ENCODE data around the gene ATP6V0D1.
"Not testable (repeated sequence)": the region's sequence is repeated elsewhere in the genome, so short reads cannot be mapped to it uniquely, and the experiment has no call there.

The ATP6V0D1 gene

DNA sequence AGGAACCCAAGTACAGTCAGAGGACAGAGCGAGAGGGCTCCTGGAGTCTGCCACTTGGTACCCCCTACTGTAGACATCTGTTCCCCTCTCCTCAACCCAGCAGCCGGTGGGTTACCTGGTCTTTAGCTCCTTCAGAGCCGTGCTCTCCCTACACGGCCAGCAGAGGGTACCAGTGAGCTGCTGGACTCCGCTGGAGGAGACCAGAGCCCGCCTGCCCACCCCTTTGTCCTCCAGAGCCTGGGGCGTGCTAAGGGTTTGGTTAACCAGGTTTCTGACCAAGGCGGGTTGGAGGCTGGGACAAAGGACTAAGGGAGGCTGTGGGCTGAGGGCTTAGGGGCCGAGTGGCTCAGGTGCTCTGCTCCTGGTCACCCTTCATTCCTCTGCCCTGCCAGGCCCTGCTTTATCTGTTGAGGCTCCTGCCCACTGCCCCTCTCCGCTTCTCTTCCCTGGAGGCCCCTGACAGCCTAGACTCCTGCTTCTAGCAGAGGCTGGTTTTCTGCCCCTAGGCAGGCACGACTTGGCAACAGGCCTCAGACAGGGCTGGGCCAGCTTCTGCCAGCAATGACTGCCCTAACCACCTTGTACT, 52.7 kb downstream of the ATP6V0D1 start:
- DNase-seq = peak; percentile 67 to 81 (median 74)

DNA sequence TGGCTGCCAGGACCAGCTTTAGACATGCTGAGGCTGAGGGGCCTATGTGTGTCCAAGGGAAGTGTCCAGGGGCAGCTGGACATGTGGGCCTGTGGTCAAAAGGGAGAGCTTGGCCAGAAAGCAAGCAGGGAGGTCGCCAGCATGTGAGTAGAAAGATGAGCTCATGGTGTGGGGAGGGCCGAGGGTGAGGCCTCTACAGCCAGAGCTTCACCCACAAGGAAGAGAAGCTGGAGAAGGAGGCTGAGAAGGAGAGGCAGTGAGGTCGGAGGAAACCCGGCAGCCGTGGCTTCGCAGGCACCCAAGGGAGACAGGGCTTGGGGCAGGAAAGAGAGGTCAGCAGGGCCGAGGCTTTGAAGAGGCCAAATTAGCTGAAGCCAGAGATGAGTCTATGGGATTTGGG, 54.0 kb downstream of the ATP6V0D1 start:
- no peak for DNase-seq

DNA sequence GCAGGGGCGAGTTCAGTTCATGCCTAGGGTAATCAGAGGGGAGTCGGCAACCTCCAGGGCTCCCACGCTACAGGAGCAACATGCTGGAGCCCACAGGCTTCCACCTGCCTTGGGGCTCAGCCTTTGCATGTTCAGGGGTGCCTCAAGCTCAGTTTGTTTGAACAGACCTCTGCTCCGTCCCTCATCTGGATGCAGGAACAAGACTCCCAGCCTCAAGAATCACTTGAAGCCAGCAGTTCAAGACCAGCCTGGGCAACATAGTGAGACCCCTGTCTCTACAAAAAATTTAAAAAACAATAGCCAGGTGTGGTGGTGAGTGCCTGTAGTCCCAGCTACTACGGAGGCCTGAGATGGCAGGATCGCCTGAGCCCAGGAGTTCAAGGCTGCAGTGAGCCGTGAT, 54.9 kb downstream of the ATP6V0D1 start:
- no peak for DNase-seq

DNA sequence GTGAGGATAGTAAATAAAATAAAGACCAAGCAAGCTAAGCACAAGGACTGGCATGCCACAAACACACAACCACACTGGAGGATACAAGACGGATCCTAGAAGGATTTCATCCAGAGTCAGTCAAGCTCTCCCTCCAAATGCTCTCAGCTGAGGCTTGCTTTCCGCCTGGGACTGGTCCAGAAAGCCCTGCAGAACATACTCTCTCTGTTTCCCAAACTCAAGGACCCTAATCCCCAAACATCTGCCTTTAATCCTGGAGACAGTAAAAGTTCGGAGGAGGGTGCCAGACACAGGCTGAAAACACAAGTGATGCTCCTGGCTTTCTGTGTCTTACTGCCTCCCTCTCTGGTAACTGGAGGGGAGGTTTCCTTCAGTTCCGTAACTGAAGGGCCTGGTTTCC, 55.4 kb downstream of the ATP6V0D1 start:
- DNase-seq = no peak

DNA sequence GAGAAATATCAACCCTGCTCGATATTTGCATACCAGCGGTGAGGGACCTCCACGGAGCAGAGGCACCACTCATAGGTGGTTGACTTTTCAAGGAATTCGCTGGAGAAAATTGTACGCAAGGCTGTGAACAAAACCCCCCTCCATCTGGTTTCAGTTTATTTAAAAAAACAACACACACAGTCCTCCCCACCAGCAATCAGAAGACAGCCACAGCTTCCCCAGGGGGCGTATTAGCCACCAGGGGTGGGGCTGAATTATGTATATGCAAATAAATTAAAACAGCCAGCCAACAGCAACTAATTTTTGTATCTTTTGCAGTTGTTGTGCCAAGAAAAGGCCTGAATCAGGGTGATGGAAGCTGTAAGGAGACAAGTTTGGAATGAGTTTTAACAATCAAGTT, 55.9 kb downstream of the ATP6V0D1 start:
- DNase-seq = no peak

DNA sequence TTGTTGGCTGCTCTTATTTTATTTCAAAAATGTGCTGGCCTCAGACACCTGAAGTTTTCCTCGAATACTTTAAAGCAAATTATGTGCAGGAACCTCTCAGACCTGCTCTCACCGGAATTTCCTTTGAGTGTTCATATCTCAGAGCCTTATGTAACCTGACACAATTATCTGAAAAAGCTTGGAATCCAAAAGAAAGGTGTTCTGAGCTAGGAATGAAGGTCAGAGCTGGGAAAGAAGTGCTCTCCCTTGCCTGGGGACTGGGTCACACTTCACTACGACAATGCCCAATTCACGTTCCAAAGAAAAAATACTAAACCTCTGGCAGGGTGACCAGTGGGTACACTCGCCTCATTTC, 56.7 kb downstream of the ATP6V0D1 start:
- no peak for DNase-seq

DNA sequence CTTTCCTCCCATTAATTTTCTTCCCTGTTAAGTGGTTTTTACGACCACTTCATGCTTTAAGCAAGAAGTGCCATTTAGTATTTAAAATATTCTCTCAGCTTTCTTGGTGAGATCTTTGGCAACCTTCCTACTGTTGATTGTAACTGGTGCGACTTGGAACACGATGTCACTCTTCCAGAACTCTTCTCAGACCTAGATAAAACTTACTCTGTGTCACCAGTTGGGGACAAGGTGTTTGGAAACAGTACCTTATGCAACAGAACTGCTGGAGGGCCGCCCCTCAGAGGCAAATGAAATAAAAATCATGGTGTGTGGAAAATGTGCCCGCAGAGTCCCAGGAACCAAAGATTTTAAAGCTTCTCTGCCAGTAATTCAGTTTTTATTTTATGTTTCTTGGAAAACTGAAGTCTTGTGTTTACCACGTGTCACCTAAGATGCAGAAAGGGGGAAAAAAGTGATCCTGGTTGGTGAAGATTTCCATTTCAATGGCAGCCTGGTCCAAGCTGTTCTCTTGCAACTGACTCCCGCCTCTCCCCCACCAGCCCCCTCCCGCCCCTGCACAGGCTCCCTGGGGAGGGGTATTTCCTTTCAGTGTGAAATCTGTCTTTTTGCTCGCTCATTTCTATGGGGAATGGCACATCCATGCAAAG, 57.2 kb downstream of the ATP6V0D1 start:
- DNase-seq = no peak

DNA sequence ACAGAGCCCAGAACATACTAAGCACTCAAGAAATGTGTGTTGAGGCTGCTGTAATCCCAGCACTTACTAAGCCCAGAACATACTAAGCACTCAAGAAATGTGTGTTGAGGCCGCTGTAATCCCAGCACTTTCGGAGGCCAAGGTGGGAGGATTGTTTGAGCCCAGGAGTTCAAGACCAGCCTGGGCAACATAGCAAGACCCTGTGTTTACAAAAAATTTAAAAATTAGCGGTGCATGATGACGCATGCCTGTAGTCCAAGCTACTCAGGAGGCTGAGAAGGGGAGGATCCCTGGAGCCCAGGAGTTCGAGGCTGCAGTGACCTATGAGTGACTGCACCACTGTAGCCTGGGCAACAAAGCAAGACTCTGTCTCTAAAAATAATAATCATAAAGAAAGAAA, 57.9 kb downstream of the ATP6V0D1 start:
- no peak for DNase-seq

DNA sequence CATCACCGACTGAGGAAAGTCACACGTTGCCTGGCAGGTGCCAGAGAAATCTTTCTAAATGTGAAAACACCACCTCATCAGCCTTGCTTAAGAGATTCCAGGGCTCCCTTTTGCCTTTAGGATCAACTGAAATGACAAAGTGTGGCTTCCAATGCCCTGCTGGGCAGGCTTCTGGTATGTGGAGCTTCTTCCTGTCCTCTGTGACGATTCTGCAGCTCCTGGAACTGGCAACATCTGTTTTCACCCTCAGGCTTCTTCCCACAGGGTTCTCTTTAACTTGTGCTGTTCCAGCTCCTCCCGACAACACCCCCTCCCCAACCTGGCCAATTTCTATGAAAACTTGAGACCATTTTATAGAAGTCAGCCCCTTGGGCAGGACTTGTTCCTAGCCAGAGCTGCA, 59.9 kb downstream of the ATP6V0D1 start:
- DNase-seq = no peak

DNA sequence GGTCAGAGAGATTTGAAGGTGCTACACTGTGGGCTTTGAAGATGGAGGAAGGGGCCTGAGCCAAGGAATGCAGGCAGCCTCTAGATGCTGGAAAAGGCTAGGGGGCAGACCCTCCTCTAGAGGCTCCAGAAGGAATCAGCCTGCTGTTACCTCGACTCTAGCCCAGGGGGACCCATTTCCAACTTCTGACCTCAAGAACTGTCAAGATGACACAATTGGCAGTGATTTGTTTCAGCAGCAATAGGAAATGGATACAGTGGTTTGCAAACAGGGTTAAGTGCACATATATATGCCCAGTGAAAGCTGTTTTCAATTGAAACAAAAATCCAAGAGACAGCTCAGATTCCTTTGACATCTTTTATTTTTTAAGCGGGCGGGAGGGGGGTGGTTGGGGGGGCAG, 61.0 kb downstream of the ATP6V0D1 start:
- no peak for DNase-seq

DNA sequence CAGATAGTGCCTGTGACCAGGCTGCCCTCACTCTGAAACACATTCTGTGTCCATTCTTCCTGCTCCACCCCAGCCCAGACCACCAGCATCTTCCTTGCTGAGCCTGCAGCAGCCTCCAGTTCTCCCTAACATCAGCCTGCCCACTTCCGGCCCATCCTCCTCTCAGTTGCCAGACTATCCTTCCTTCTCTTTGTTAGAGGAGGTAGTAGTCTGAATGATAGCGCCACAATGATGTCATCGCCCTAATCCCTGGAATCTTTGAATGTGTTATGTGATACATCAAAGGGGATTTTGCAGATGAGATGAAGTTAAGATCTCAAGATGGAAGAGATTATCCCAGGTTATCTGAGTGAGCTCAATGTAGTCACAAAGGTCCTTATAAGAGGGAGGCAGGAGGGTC, 61.5 kb downstream of the ATP6V0D1 start:
- DNase-seq = no peak

DNA sequence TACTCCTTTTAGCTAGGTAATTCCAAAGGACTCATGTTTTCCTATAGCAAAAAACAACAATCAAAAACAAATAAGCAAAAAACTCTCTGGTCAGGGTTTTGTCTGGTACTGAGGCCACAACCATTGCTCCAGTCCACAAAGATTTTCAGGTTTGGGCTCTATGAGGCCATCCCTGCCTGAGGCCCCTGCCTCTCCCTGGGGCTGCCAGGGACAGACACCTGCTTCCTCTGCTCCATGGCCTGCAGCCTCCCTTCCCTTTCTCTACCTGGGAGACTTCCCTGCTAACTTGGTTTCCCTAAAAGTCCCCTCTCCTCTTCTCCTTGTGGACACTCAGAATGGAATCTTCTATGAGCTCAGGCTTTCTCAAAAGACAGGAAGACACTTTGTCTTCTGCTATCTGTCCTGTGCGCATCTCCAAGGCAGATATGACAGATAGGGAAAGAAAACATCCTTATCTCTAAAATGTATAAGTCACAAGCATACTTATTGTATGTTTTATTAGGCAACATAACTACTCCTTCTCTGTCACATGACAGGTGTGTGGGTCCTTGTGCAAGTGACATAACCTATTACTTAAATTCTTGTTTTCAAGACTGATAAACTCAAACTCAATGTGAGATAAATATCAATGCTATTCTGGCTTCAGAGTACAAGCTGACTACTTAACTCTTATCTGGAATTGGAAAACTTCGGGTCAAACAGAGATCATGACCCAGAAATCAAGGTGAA, 63.5 kb downstream of the ATP6V0D1 start:
- DNase-seq = no peak

DNA sequence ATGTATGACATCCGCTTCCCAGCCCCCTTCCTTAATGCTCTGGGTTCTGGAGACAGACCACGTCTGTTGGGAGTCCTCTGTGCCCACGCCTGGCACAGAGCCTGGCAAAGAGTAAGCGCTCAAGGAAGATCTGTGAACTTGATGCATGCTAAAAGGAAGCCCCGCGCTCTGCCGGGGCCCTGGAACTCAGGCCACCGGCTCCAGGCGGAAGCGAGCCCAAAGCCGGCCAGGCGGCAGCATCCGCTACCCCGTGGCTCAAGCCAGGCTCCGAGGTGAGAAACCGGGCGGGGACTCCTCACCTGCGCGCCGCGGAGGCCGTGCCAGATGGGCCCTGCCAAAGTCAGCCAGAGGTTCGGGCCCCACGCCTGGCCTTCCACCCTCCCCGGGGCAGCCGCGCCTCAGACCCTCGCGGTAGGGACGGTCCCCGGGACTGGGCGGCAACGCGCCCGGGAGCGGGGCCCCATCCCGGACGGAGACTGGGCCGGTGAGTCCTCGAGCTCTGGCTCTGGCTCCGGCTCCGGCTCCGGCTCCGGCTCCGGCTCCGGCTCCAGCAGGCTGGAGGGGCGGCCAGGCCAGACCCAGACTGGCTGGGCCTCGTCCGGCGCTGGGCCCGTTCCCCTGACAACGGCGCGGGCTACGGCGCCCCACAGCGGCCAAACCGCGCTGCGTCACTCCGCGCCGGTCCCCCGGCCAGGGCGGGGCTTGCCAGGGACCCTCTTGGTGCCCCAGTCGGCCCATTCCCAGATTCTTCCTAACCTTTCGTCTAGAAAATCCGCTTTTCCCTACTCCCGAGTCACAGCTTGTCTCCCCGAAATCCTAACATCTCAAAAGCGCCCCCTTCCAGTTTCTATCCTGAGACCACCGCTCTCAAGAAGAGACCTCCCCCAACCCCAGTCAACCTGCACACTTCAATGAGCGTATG, 64.8 kb downstream of the ATP6V0D1 start, which contains the start of gene ZDHHC1:
ZDHHC1 (minus strand) TSS at position 606 of the 922 bp plus-strand sequence. CDS start 8,702 bp downstream, outside the sequence.
- peak; percentile 49 to 81 (median 69) for DNase-seq

DNA sequence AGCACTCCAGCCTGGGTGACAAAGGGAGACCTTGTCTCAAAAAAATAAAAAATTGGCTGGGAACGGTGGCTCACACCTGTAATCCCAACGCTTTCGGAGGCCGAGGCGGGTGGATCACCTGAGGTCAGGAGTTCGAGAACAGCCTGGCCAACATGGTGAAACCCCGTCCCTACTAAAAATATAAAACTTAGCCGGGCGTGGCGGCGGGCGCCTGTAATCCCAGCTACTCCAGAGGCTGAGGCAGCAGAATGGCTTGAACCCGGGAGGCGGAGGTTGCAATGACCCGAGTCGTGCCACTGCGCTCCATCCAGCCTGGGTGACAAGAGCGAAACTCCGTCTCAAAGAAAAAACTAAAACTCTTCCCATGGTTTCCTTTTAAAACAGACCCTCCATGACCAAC, 65.5 kb downstream of the ATP6V0D1 start:
- not testable (repeated sequence) for DNase-seq

DNA sequence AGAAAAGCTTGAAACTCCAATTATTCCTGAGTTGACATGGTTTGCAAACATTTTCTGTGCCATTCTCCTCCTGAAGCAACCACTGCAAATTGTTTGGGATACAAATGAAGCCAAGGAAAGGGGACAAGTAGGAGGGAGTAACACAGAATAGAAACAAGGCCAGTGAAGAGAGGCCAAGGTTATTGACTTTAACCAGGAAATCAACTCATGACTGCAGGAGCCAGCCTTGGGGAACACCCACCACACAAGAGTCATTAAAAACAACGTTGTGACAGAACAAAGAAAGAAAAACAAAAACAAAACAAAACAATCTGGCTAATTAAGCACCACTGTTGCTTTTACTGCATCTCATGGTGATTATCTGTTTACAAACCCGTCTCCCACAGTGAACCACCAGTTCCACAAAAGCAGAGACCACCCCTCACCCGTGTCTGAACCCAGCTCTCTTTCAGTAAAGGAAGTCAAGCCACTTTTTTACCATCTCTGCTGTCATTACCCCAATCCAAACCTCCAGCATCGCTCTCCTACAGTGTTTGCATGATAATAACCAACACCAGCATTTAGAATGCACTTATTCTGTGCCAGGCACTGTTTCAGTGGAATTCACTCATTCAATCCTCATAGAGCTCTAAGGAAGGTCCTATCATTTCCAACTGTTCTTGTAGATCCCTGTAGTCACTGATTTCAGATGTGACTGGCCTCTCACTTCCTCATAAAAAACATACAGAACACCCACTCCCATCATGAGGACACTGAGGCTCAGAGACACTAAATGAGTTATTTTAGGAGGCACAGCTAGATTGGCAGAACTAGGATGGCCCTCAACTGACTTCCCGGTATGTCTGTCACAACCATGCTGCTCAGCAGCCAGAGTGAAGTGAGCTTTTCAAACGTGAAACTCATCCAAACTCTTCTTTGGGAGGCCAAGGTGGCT, 66.7 kb downstream of the ATP6V0D1 start:
- peak; percentile 53 to 79 (median 66) for DNase-seq

DNA sequence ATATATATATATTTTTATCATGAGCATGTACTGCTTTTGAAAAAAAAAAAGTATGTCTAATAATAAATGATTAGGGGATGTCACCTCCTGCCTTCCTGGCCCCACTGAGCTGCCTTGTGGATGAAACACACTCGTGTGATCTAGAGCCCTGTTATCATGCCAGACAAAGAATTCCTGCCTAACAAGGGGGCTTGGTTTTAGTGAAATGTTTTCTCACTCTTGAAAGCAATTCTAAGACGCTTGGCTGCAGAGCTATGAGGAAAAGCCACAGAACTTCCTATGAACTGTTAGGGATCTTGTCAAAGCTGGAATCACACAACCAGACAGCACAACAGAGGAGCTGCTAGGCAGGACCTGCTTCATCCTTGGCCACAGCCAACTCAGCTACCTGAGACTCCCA, 68.7 kb downstream of the ATP6V0D1 start:
- no peak for DNase-seq

DNA sequence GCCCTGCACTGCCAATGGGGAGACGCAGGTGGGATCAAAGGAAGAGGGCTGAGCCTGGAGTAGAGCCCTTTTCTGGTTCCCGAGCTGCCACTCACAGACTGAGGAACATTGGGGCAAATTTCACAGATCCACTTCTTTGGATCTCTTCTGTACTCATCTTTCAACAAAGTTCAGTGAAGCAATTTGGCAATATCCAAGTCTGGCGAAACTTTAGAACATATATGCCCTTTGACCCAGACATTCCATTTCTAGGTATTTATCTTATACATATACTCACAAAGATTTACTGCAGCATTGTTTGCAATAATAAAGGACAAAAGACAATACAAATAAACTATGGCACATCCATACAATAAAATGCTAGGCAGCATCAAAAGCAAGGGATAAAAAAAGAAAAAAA, 69.6 kb downstream of the ATP6V0D1 start:
- no peak for DNase-seq

DNA sequence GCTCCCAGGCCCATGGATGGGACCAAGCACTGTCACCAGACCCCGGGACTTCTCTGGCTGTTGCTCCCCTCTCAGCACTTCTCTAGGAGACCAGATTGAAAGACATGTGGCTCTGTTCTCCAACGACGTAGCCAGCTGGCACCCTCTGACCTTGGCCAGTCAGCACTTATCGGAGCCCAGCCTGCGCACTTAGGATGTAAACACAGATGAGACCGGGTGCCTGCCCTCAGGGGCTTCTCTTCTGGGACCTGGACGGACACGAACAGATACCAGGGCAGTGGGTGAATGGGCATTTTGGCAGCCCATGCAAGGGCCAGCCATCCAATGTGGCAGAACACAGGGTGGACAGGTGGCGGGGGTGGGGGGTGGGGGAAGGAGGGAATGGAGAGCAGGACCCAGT, 71.3 kb downstream of the ATP6V0D1 start:
- no peak for DNase-seq

DNA sequence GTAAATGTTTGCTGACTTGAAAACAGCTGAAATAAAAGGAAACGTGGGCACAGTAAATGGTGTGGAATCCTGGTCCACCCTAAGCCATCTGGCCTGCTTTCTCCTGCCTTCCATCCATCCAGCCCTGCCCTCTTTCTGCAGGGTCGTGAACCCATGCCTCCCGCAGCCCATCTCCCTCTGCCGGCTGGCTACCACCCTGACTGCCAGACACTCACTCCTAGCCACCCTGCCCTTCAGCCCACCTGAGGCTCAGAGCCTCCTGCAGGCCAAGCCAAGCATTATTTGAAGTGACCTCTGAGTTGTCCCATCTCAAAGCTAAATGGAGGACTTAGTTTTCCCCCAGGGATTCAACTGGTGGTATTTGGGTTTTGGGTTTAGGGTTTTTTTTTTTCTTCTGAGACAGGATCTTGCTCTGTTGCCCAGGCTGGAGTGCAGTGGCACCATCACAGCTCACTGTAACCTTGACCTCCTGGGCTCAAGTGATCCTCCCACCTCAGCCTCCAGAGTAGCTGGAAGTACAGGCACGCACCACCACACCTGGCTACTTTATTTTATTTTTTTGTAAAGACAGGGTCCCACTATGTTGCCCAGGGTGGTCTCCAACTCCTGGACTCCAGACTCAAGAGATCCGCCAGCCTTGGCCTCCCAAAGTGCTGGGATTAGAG, 73.0 kb downstream of the ATP6V0D1 start:
- DNase-seq = no peak

DNA sequence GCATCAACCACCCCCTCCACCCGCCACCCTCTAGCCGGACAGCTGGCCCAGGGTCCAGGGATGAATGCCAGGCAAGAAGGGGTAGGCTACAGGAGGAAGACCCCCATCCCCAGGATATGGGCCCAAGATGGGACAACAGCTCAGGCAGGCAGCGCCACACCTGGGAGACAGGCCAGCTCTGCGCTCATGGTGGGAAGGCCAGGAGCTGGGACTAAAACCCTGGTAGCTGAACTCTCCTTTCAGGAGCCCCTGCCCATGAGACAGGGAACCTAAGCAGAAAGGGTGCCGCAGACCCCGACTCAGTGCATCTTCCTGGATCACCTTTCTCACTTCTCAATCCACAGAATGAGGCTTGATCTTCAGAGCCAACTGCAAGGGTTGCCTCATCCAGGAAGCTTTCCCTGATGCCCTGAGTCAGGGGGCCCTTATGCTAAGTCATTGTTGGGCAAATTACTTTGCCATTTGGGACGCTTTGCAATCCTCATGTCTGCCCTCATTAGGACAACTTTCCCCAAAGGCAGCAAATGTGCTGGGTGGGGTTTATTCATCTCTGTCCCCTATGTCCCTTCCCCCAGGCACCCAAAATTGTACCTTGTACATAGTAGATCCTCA, 73.7 kb downstream of the ATP6V0D1 start:
- DNase-seq = no peak

Data from suppressor macrophage (primary cell).